Superior temporal gyrus (tissue), 1 donor: ENCODE data around the gene CHTF8.
"Not testable (repeated sequence)": the region's sequence is repeated elsewhere in the genome, so short reads cannot be mapped to it uniquely, and the experiment has no call there.

Source experiments
- DNase-seq: peaks from one replicate; pipeline ENCODE4 v3.0.0-alpha.2; 2016; ENCODE audit errors: extremely low spot score

The CHTF8 gene

GRCh38 chr16:69138608-69139007 is 6.2 kb upstream of the CHTF8 start:
- DNase-seq, result no peak

DNA sequence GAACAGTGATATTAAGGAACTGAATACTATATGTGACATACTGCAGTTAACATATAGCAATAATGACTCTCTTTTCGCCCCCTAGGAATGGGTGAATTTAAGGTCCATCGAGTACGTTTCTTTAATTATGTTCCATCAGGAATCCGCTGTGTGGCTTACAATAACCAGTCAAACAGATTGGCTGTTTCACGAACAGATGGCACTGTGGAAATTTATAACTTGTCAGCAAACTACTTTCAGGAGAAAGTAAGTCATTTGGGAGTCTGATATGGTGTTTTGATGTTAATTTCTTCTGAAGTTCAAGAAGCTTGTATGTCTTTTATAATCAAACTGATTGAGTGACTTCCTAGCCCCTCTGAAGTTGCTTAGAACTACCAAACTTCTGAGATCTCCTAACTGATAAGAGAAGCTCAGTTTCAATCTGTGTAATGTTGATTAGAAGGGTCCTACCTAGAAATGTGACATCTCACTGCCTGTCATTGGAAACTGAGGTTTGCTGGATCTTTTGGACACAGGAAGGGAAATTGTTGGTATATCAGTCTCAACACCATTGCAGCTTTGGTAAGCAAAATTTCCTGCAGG is 1.1 kb upstream of the CHTF8 start:
- DNase-seq, result no peak

- DNase-seq, result no peak
These were observed 457 bp downstream of the CHTF8 start for GRCh38 chr16:69131839-69132423.

DNA sequence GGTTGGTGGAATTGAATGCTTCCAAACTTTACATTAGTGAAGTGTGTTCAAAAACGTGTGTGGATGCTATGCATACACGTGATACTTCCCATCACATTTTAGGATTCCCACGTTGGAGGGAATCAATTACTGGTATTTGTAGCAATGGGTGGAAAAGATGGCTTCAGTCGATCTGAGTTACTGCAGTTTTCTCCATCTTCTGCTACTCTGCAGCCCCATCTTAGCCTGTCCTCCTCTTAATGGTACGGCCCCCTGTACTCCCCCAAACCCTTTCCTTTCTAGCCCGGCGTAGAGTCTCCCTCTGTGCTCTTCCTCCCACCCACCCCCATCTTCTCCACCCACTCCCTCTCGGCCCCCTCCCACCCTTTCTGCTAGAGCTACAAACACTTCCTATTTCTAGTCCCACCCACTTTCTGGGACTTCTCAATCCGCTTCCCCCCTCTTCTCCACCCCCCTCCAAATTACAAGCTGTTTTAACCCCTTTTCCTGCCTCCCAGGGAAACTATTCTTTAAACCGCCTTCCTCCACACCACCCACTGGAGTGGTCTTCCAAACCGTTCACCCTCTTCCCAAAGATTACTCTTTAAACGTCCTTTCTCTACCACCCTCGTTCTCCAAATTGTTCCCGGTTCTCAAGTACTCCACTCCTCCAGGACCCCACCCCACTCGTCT is 1.1 kb downstream of the CHTF8 start:
- no peak for DNase-seq

DNA sequence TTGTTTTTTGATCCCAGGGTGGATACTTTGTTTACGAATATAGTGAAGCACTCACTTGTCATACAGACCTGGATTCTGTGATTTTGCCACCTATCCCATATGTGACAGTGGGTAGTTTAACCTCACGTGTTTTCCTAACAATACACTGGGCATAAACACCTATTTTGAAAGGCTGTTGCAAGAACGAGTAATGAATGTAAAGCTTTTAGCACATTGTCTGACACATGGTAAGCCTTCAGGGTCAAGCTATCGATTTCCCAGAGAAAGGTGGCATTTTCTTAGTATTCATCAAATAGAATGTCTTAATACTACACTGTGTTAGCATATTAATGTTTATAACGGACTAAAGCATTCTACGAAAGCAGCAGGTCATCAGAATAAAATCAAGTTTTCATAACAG is 1.9 kb downstream of the CHTF8 start:
- DNase-seq, result no peak

DNA sequence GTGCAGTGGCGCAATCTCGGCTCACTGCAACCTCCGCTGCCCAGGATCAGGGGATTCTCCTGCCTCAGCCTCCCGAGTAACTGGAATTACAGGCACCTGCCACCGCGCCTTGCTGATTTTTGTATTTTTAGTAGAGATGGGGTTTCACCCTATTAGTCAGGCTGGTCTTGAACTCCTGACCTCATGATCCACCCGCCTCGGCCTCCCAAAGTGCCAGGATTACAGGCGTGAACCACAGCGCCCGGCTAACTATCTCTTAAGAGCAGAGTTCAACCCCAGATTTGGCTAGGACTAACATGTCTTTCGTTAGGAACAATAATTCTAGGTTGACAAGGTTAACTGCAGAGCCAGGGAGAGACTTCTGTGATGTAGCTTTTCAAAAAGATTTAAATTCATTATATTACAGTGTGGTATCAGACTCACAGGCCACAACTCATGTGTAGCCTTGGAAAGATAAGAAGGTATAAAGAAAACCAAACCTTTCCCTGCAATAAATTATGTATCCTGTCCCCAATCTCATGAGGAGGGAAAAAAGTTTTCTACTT is 4.3 kb downstream of the CHTF8 start:
- no peak for DNase-seq

- DNase-seq, result not testable (repeated sequence)
These were observed 5.6 kb downstream of the CHTF8 start for GRCh38 chr16:69126801-69127200.

GRCh38 chr16:69126221-69126620 is 6.2 kb downstream of the CHTF8 start:
- no peak for DNase-seq

- DNase-seq, result not testable (repeated sequence)
These were observed 7.4 kb downstream of the CHTF8 start for GRCh38 chr16:69124961-69125360.

GRCh38 chr16:69124406-69124805 is 8.0 kb downstream of the CHTF8 start:
- not testable (repeated sequence) for DNase-seq

DNA sequence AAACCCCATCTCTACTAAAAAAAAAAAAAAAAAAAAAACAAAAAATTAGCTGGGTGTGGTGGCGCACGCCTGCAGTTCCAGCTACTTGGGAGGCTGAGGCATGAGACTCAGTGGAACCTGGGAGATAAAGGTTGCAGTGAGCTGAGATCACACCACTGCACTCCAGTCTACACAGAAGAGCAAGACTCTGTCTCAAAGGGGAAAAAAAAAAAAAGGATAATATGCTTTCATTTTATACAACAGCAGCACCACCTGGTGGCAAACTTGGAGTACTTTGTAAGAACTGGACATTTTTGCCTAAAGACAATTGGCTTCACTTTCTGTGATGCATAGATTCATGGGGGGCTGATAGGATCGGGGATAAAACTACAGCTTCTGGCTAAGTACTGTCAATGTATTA is 8.5 kb downstream of the CHTF8 start:
- peak; percentile 85 for DNase-seq

- no peak for DNase-seq
These were observed 12.2 kb downstream of the CHTF8 start for GRCh38 chr16:69120096-69120664.

DNA sequence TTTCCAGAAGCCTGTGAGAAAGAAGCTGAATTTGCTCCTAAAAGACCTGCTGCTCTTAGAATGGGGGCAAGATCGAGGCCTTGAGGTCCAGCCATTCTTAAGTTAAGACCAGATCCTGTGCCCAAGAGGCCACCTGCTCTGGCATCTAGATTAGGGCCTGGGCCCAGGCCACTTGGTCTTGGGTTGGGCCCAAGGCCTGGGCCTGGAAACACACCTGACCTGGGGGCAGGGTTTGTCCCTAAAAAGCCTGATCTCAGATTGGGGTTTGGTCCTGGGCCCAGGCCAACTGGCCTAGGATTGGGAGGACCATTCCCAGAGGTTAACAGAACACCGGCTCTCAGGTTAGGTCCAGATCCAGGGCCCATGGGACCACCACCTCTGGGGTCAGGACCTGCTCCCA is 12.9 kb downstream of the CHTF8 start:
- no peak for DNase-seq

GRCh38 chr16:69118994-69119393 is 13.4 kb downstream of the CHTF8 start:
- no peak for DNase-seq

- DNase-seq, result no peak
These were observed 13.9 kb downstream of the CHTF8 start for GRCh38 chr16:69118468-69118867.

GRCh38 chr16:69116906-69117305 is 15.5 kb downstream of the CHTF8 start:
- no peak for DNase-seq

GRCh38 chr16:69116256-69116875 is 16.0 kb downstream of the CHTF8 start:
- DNase-seq, result no peak

- DNase-seq, result no peak
These were observed 16.6 kb downstream of the CHTF8 start for GRCh38 chr16:69115837-69116236.

- no peak for DNase-seq
These were observed 17.0 kb downstream of the CHTF8 start for GRCh38 chr16:69115361-69115760.

DNA sequence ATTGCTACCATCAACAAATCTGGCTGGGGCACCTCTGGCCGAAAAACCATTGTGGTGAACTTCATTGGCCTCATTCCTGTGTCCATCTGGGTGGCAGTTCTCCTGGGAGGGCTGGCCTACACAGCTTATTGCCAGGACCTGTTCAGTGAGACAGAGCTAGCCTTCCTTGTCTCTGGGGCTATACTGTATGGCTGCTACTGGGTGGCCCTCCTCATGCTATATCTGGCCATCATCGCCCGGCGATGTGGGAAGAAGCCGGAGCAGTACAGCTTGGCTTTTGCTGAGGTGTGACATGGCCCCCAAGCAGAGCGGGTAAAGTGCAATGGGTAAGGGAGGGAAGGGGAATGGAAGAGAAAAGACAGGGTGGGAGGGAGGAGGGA is 17.4 kb downstream of the CHTF8 start:
- no peak for DNase-seq

DNA sequence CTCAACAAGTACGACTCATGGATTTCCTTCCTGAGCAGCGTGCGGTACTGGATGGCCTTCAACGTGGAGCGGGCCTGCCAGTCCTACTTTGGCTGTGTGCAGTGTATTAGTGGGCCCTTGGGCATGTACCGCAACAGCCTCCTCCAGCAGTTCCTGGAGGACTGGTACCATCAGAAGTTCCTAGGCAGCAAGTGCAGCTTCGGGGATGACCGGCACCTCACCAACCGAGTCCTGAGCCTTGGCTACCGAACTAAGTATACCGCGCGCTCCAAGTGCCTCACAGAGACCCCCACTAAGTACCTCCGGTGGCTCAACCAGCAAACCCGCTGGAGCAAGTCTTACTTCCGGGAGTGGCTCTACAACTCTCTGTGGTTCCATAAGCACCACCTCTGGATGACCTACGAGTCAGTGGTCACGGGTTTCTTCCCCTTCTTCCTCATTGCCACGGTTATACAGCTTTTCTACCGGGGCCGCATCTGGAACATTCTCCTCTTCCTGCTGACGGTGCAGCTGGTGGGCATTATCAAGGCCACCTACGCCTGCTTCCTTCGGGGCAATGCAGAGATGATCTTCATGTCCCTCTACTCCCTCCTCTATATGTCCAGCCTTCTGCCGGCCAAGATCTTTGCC is 17.9 kb downstream of the CHTF8 start:
- DNase-seq, result no peak

- no peak for DNase-seq
These were observed 19.2 kb downstream of the CHTF8 start for GRCh38 chr16:69113216-69113615.
